NCI-H748 treated with DMSO at 0.1 percent for 48 hours (cell line): ENCODE measurements around the gene TMEM80.
A peak's percentile ranks its signal among the peaks of the same experiment; 100 is the strongest.
"Not testable (repeated sequence)": the region's sequence is repeated elsewhere in the genome, so short reads cannot be mapped to it uniquely, and the experiment has no call there.

ENCODE experiments used
- DNase-seq: peaks from one replicate; lab custom pipeline; 2025; lab: John Stamatoyannopoulos, UW

TMEM80 gene

DNA sequence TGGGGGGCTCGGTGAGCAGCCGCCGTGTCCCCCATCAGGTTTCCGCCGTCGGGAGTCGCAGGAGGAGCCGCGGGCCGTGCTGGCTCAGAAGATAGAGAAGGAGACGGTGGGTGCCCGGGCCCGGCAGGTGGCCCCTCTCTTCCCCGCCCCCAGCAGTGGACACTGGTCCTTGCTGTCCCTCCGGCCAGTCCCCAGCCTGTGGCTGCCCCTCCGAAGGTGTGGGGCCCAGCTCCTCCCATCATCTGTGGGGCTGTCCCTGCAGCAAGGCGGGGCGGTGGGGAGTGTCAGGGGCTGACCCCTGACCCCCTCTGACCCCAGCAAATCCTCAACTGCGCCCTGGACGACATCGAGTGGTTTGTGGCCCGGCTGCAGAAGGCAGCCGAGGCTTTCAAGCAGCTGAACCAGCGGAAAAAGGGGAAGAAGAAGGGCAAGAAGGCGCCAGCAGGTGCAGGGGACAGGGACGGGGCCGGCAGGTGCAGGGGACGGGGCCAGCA lies 25.7 kb downstream of the TMEM80 start:
- no peak for DNase-seq

DNA sequence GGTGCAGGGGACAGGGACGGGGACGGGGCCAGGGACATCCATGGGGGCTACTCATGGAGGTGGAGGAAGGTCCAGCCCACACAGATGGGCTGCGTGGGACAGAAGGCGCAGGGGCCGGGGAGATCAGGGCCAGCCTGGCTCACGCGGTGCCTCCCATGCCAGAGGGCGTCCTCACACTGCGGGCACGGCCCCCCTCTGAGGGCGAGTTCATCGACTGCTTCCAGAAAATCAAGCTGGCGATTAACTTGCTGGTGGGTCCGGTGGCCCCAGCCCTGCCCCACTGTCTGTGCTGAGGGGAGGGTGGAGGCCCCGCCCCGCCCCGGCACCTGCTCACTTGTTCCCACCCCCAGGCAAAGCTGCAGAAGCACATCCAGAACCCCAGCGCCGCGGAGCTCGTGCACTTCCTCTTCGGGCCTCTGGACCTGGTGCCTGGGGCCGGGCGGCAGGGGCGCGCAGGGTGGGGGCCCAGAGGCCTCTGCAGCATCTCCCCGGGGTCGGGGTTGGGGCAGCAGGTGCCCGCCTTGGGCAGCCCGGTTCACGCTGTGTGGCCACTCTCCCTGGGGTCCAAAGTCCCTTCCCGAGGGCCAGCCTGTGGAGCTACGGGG lies 26.2 kb downstream of the TMEM80 start:
- no peak for DNase-seq

DNA sequence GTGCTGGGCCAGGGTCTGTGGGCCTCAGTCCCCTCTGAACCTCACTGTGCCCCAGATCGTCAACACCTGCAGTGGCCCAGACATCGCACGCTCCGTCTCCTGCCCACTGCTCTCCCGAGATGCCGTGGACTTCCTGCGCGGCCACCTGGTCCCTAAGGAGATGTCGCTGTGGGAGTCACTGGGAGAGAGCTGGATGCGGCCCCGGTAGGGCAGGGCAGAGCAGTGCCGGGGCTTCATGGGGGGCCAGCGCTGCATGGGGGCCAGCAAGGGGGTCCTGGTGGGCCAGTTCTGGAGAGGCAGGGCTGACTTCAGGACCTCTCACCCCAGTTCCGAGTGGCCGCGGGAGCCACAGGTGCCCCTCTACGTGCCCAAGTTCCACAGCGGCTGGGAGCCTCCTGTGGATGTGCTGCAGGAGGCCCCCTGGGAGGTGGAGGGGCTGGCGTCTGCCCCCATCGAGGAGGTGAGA lies 26.8 kb downstream of the TMEM80 start:
- no peak for DNase-seq

DNA sequence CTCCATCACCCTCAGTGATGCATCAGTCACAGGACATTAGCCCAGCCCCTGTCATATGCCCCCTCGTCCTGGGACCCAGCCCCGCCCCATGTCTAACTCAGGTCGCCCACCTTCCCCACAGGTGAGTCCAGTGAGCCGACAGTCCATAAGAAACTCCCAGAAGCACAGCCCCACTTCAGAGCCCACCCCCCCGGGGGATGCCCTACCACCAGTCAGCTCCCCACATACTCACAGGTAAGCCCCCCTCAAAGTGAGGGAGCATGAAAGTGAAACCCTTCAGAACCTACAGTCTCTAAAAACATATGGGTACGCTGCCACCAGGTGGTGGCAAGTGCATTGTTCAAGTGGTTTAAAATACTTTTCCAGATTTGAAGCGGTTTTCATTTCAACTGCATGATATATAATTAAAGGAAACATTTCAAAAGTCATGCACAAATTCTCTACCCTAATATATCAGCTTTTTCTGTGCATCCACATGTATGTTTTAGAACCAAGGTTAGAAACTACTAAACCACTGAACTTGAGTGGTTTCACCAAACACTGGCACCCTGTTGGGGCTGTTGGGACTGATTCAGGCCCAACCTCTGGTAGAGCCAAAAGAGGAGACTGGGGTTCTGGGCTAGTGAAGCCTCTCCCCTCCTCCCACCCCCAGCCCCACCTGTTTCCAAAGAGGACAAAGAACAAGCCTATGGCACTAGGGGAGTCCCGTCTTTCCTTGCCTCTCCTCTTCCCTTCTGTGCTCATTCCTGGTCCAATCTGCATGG lies 27.7 kb downstream of the TMEM80 start:
- DNase-seq: peak; percentile 27

DNA sequence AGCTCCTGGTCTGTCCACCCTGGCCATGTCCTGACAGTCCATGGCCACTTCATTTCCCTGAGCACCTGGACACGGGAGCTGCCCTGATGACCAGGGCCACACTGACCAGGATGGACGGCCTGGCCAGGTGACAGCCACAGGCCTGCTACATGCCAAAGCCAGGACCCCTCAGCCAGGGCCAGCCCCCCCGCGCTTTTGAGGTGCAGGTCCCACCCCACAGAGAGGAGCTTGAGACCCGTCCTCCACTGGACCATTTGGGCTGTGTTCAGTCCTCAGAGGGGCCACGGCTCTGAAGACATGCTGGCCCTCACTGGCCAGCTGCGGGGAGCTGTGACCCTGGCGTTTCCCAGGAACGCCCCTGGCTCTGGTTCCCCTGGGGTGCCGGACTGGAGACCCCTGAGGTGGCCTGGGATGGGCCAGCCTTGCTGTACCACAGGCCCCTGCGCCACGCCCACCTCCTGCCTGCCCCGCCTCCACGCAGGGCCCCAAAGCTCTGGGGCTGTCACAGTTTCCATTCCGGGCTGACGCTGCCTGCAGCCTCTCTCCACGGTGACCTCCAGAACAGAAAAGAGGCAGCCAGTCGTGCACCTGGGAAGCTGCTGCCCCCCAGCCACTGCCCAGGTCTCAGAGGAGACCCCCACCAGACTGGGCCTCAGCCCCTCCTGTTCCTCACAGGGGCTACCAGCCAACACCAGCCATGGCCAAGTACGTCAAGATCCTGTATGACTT lies 28.6 kb downstream of the TMEM80 start:
- no peak for DNase-seq

DNA sequence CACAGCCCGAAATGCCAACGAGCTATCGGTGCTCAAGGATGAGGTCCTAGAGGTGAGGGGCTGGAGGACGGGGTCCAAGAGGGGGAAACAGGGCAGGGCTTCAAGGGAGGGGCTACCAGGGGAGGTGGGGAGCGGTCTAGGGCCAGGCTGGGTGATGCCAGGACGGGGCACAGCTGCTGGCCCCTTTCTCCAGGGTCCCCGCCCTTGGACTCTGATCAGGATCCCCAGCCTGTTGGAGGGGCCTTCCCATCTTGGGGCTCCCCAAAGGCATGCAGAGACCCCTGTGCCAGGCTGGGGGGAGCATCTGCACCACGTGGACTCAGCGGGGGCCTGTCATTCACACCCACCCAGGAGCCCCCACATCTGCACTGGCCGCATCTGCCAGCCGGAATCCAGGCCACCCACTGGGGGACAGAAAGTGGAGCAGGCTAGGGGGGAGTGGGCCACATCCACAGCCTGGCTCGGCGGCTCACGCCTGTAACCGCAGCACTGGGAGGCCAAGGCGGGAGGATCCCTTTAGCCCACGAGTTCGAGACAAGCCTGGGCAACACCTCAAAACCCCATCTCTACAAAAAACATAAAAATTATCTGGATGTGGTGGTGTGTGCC lies 29.3 kb downstream of the TMEM80 start:
- DNase-seq: no peak

DNA sequence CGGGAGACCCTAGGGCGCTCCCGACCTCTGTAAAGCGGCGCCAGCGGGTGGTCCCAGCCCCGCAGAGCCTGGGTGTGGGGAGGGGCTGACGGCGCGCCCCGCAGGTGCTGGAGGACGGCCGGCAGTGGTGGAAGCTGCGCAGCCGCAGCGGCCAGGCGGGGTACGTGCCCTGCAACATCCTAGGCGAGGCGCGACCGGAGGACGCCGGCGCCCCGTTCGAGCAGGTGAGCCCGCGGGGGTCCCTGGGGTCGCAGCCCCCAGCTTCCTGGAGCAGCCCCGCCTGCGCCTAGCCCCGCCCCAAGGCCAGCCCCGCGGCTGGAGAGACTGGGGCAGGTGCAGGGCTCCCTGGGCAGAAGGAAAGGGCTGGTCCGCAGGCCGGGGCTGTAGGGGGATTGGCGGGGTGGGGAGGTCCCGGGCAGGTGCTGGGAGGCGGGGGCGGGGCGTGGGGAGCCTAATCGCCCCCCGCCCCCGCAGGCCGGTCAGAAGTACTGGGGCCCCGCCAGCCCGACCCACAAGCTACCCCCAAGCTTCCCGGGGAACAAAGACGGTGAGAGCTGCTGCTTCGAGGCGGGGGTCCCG lies 30.1 kb downstream of the TMEM80 start:
- peak; percentile 26 for DNase-seq

DNA sequence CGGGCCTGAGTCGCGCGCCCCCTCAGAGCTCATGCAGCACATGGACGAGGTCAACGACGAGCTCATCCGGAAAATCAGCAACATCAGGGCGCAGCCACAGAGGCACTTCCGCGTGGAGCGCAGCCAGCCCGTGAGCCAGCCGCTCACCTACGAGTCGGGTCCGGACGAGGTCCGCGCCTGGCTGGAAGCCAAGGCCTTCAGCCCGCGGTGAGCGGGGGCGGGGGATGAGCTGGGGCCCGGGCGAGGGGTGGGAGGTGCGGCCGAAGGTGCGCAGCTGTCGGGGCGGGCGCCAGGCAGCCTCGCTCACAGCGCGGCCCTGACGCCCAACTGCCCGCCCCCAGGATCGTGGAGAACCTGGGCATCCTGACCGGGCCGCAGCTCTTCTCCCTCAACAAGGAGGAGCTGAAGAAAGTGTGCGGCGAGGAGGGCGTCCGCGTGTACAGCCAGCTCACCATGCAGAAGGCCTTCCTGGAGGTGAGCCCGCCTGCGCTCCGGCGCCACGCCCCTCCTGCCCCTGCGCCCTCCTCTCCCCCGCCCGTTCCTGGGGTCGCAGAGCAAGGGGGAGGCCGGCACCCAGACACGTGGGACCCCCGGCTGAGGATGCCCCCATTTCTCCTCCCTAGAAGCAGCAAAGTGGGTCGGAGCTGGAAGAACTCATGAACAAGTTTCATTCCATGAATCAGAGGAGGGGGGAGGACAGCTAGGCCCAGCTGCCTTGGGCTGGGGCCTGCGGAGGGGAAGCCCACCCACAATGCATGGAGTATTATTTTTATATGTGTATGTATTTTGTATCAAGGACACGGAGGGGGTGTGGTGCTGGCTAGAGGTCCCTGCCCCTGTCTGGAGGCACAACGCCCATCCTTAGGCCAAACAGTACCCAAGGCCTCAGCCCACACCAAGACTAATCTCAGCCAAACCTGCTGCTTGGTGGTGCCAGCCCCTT lies 30.9 kb downstream of the TMEM80 start:
- DNase-seq: peak; percentile 48

DNA sequence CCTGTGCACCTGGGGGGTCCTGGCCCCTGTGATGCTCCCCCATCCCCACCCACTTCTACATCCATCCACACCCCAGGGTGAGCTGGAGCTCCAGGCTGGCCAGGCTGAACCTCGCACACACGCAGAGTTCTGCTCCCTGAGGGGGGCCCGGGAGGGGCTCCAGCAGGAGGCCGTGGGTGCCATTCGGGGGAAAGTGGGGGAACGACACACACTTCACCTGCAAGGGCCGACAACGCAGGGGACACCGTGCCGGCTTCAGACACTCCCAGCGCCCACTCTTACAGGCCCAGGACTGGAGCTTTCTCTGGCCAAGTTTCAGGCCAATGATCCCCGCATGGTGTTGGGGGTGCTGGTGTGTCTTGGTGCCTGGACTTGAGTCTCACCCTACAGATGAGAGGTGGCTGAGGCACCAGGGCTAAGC lies 31.7 kb downstream of the TMEM80 start:
- no peak for DNase-seq

DNA sequence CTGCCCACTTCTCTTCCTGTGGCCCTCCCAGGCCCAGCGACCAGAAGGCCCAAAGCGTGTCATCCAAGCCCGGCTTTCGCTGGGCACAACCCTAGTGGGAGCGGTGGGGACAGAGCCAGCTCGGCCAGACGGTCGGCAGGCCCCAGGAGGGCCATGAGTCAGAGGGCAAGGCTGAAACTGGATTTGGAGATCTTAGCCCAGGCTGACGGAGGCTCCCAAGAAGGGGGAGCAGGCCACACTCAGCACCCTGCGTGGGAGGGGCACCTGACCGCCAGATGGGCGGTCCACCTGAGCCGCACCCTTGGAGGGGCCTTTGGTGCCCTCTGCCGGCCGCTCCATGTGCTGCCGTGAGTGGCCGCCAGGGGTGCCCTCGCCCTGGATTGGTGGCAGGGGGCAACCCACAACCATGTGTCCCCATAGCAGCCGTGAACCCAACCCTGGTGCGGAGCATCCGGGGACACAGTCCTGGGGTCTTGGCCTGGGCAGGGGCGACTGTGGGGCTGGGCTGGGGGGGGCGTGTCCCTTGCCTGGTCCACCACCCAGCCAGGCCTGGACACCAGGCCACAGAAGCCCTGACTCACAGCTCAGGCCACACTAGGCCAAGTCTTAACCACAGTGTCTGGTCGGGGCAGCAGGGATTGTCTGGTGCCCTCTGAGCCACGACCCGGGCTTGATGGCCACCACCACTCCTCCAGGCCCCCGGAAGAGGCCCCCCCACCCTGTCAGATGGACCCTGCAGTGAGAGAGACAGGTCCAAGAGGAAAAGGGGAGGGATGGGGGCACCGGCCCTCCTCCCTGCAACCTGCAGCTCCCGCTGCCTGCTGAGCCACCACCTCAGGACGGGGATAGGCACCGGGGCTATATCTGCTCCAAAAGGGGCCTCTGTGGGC lies 32.5 kb downstream of the TMEM80 start:
- peak; percentile 18 for DNase-seq

DNA sequence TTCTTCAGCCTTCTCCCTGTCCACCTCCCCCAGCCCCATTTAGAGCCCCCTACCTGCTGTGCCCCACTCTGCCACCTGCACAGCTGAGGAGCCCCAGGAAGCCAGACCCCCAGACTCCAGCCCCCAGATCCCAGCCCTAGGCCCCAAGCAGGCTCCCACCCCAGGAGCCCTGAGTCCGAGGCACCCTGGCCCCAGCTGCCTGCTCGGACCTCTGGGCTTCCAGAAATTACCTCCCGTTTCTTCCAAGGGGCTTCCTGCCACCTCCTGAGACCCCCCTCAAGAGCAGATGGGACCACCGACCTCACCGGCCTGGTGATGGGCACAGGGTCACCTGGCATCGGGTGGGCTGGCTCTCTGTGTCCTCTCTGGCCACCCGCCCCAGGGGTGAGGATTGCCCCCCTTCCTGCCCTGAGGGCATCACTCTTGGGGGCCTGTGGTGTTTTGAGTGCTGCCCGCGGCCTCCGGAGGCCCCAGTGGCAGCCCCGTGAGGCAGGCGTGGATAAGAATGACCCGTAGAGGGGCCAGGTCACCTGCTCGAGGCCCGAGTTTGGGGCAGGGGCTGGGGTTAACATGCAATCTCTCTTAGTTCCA lies 33.4 kb downstream of the TMEM80 start:
- DNase-seq: no peak

DNA sequence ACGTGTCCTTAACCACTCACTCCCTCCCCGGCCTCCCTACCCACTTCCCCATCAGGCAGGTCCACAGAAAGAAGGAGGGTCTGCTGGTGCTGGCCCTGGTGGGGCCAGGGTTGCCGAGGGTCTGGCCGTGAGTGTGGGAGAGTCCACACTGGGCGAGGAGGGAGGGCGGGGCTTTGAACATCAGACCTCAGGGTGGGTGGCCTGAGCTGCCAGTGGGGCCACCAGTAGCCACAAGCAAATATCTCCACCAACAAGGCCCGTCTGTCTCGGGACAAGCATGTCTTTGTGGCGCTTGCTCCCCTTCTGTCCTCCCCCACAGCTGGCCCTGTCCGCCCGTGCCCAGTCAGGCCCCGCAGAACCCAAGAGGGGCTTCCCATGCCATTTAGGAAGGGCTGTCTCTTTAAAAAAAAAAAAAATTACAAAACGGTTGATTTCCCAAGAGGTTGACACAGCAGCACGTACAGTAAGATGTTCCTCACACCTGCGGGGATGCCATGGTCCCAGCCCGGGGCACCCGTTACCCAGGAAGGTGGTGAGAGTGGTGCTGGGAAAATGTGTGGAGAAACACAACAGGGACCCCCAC lies 34.0 kb downstream of the TMEM80 start:
- DNase-seq: no peak

DNA sequence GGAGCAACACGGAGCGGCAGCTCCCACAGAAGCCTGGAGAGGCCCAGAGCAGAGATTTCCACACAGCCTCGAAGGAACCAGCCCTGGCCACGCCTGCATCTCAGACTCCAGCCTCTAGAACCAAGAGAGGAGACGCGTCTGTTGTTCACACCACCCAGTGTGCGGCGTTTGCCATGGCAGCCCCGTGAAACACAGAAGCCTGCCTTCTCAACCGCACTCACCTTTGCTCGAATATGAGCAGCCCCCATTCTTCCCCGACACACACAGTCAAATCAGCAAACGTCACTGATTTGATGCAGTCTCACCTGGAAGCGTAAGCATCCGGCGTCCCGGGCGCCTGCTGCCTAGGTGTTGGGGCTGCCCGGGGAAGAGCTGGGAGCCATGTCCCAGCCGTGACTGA lies 37.5 kb downstream of the TMEM80 start:
- no peak for DNase-seq

DNA sequence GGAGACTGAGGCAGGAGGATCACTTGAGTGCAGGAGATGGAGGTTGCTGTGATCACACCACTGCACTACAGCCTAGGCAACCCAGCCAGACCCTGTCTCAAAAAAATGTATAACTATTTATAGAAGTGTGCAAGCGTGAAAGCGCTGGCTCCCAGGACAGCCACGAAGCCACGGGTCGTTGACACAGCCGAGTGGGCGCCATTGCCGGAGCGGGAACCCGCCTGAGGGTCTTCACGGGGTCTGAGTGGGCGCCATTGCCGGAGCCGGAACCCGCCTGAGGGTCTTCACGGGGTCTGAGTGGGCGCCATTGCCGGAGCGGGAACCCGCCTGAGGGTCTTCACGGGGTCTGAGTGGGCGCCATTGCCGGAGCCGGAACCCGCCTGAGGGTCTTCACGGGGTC lies 38.9 kb downstream of the TMEM80 start:
- DNase-seq: not testable (repeated sequence)

DNA sequence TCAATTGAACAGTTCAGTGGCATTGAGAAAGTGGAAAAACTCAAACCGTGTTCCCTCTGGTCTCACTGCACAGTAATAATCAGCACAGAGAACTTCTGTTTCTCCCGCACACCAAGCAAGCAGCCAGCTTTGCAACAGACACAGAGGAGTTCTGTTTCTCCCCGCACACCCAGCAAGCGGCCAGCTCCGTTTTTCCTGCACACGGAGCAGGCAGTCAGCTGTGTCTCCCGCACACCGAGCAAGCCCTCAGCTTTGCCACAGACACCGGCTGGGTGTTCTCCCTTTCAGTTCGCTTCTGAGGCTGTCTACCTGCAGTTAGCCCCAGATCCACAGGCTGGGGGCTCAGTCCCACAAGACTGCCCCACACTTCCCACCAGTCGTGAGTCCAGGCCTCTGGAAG lies 41.8 kb downstream of the TMEM80 start:
- no peak for DNase-seq

DNA sequence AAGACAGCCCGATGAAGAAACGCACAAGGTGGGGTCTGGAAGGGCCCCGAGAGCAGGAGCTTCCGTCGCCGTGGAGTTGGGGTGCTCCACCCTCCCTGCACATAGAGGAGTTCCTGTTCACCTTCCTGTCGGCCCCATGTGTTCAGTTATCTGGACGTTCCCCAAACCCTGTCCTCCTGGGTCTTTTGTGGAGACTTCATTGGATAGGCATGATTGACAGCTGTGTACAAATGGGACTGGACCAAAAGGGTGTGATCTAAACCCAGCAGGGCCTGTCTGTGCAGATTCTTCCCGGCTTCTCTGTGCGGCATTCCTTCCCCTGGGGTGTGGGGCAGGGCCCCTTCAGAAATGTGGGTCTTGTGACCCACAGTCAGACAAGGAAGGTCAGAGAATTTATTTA lies 42.3 kb downstream of the TMEM80 start:
- not testable (repeated sequence) for DNase-seq

DNA sequence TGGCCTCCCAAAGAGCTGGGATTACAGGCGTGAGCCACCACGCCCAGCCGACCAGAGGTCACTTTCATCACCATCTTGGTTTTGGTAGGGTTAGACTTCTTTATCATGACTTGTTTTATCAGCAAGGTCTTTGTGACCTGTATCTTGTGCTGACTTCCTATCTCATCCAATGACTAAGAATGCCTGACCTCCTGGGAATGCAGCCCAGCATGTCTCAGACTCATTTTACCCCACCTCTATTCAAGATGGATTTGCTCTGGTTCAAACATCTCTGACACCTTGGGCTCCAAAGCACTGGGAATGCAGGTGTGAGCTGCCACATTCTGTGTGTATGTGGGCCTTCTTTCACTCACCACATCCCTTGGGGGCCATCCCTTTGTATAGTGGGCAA lies 46.5 kb downstream of the TMEM80 start:
- DNase-seq: no peak

DNA sequence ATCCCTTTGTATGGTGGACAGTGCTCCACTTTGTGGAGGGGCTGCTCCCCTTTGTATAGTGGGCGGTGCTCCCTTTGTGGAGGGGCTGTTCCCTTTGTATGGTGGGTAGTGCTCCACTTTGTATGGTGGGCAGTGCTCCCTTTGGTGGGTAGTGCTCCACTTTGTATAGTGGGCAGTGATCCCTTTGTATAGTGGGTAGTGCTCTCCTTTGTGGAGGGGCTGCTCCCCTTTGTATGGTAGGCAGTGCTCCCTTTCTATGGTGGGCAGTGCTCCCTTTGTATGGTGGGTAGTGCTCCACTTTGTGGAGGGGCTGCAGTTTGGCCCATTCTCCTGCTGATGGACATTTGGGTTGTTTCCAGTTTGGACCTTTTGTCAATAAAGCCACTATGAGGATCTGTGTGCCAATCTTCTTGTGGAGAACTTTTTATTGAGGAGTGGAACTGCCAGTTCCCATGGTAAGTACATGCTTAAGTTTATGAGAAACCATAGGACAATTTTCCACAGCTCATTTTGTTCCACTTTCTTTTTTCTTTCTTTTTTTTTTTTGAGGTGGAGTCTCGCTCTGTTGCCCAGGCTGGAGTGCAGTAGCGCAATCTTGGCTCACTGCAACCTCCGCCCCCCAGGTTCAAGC lies 47.1 kb downstream of the TMEM80 start:
- DNase-seq: no peak

DNA sequence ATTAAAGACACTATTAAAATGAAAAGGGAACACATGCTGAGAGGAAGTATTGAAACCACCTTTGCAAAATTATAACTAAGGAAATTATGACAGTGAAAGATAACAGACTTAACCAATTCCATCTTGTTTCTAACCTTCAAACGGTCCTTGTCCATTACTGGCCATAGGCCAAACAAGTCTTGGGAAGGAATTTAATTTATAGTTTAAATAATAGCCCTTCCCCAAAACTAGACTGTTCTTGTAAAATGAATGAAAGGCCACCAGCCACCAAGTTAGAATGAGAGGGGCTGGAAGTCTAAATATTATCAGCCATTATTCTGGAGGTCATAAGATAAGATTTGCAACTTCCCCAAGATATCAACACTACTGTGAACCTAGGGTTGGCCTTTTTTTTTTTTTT lies 49.8 kb downstream of the TMEM80 start:
- DNase-seq: no peak
